GM12878 (cell line): Measurements from ENCODE around the gene CRTC3.

Experiments
- BHLHE40 ChIP-seq, 2 experiments: fragments of 450-650 bp in 1 of 2; IDR thresholded peaks; 2 replicates each; pipeline ENCODE4 v1.6.1; 2011 to 2017; ENCODE audit warnings: low read depth in 2 of 2, borderline replicate concordance in 1 of 2, improper control_type of control experiment in 1 of 2, low read length in 1 of 2, mild to moderate bottlenecking in 1 of 2
- EZH2 ChIP-seq: IDR thresholded peaks from 2 replicates; pipeline ENCODE4 v1.6.1; 2012; ENCODE audit warnings: low read depth, mild to moderate bottlenecking, control low read depth, inconsistent platforms, low read length, borderline replicate concordance; ENCODE audit not compliant: control insufficient read depth
- FOS ChIP-seq: IDR thresholded peaks from 3 replicates; pipeline ENCODE4 v1.6.1; 2011; ENCODE audit warnings: borderline replicate concordance; ENCODE audit not compliant: insufficient read length; ENCODE audit errors: extremely low read depth
- MYC ChIP-seq: IDR thresholded peaks from 2 replicates; pipeline ENCODE4 v1.6.1; 2011; ENCODE audit warnings: mild to moderate bottlenecking, low read length, moderate library complexity, inconsistent platforms; ENCODE audit not compliant: insufficient read depth, insufficient replicate concordance, insufficient read length, severe bottlenecking
- REST ChIP-seq: IDR thresholded peaks from 2 replicates; pipeline ENCODE4 v1.6.1; 2012; ENCODE audit warnings: mild to moderate bottlenecking, low read depth, low read length
- SMAD1 ChIP-seq: fragments of 450-650 bp; IDR thresholded peaks from 2 replicates; pipeline ENCODE4 v1.6.1; 2018; ENCODE audit warnings: mild to moderate bottlenecking, low read depth; ENCODE audit not compliant: partially characterized antibody
- SUPT20H ChIP-seq: IDR thresholded peaks from 2 replicates; pipeline ENCODE4 v1.6.1; 2011; ENCODE audit warnings: low read depth, mild to moderate bottlenecking, low read length, moderate library complexity, borderline replicate concordance; ENCODE audit not compliant: control insufficient read depth
- USF1 ChIP-seq: IDR thresholded peaks from 2 replicates; pipeline ENCODE4 v1.6.1; 2011; ENCODE audit warnings: borderline replicate concordance, low read depth, mild to moderate bottlenecking, moderate library complexity, mixed read lengths, low read length; ENCODE audit not compliant: insufficient read depth; ENCODE audit errors: extremely low read length
- ZNF274 ChIP-seq: IDR thresholded peaks from one replicate; pipeline ENCODE4 v1.8.0; 2011; ENCODE audit not compliant: insufficient read length, insufficient read depth

- TF ChIP-seq MYC = no peak
- TF ChIP-seq EZH2 = no peak
- TF ChIP-seq SMAD1 = no peak
- no peak for TF ChIP-seq FOS
- no peak for TF ChIP-seq REST
- TF ChIP-seq USF1 = no peak
- TF ChIP-seq BHLHE40 (IDR thresholded peaks at IDR 0.05; ENCODE audit: borderline replicate concordance in 1 of 2, low read depth in 2 of 2, low read length in 1 of 2) = no peak
- TF ChIP-seq SUPT20H = no peak
- no peak for TF ChIP-seq ZNF274
Measured at GRCh38 chr15:90576711-90577389, 47.1 kb downstream of the CRTC3 start.
